ENCODE data around the gene CCM2.

CCM2 gene

GRCh38 chr7:44977959-44978335, 22.1 kb upstream of the CCM2 start:
- no peaks in the 10 kb centered on the region for H3K27me3 ChIP-seq (ENCODE audit: insufficient read depth, low read length)
- no peaks in the 10 kb centered on the region for H3K79me2 ChIP-seq (ENCODE audit: control insufficient read depth, insufficient read depth, low read length, poor library complexity)
- H3K18ac ChIP-seq (ENCODE audit: low read length), result no peak overlapping the region
- no CpG with 5 or more reads among the region's 6 CpGs for WGBS (ENCODE audit: extremely low coverage, insufficient coverage, insufficient read length)
- H4K8ac ChIP-seq (ENCODE audit: low read depth, low read length), result no peak overlapping the region
- no peak overlapping the region for H4K91ac ChIP-seq (ENCODE audit: low read depth, low read length)
- H3K36me3 ChIP-seq (ENCODE audit: control insufficient read depth in 1 of 2, insufficient read depth in 2 of 2, low read length in 2 of 2), result peaks cover 10 to 13% of the 10 kb centered on the region in 2 experiments
- no peak overlapping the region for H3K4me2 ChIP-seq (ENCODE audit: low read length)
- no peak overlapping the region for H2BK120ac ChIP-seq (ENCODE audit: insufficient read depth, low read length, poor library complexity)
- no peak overlapping the region for H2BK5ac ChIP-seq (ENCODE audit: low read depth, low read length, poor library complexity)
- no peak overlapping the region for H3K9ac ChIP-seq (ENCODE audit: low read length)
- H3K27ac ChIP-seq (ENCODE audit: low read depth, low read length), result no peak overlapping the region
- no peak overlapping the region for H2AK5ac ChIP-seq (ENCODE audit: low read length)
- H2BK12ac ChIP-seq (ENCODE audit: low read length), result no peak overlapping the region
- no peaks in the 10 kb centered on the region for H3K79me1 ChIP-seq (ENCODE audit: low read length)
- no peak overlapping the region for H3K14ac ChIP-seq (ENCODE audit: low read length)
- no peak overlapping the region for H4K12ac ChIP-seq (ENCODE audit: low read depth, low read length)
- H3K4me3 ChIP-seq (ENCODE audit: low read depth, low read length), result no peak overlapping the region
- no peaks in the 10 kb centered on the region for H3K9me3 ChIP-seq (ENCODE audit: insufficient read depth, low read depth, low read length)
- no peak overlapping the region for H3K23ac ChIP-seq (ENCODE audit: low read length)
- peaks cover 2 to 7% of the 10 kb centered on the region in 2 experiments for H3K4me1 ChIP-seq (ENCODE audit: control insufficient read depth in 1 of 2, insufficient read depth in 2 of 2, low read length in 2 of 2)
- DNase-seq, result no peak
- no peak overlapping the region for H3K4ac ChIP-seq (ENCODE audit: low read depth, low read length)
- no peak overlapping the region for H2AFZ ChIP-seq (ENCODE audit: insufficient read depth, low read length, poor library complexity)

GRCh38 chr7:44978511-44979366, 21.3 kb upstream of the CCM2 start, which contains the start of gene MYO1G:
Gene MYO1G (minus strand): TSS chr7:44979015. CDS start chr7:44978961, 54 bp downstream.
- H2AFZ ChIP-seq (ENCODE audit: insufficient read depth, low read length, poor library complexity), result no peak within 1 kb of the TSS
- no peaks in the 10 kb centered on the region for H3K27me3 ChIP-seq (ENCODE audit: insufficient read depth, low read length)
- H3K4me3 ChIP-seq (ENCODE audit: low read depth, low read length), result no peak within 1 kb of the TSS
- no peak within 1 kb of the TSS for H3K23ac ChIP-seq (ENCODE audit: low read length)
- H2BK5ac ChIP-seq (ENCODE audit: low read depth, low read length, poor library complexity), result no peak within 1 kb of the TSS
- H4K12ac ChIP-seq (ENCODE audit: low read depth, low read length), result no peak within 1 kb of the TSS
- no CpG with 5 or more reads among the region's 24 CpGs for WGBS (ENCODE audit: extremely low coverage, insufficient coverage, insufficient read length)
- no peaks in the 10 kb centered on the region for H3K79me1 ChIP-seq (ENCODE audit: low read length)
- H3K27ac ChIP-seq (ENCODE audit: low read depth, low read length), result no peak within 1 kb of the TSS
- no peaks in the 10 kb centered on the region for H3K9me3 ChIP-seq (ENCODE audit: insufficient read depth, low read depth, low read length)
- no peak within 1 kb of the TSS for H3K4me2 ChIP-seq (ENCODE audit: low read length)
- H3K14ac ChIP-seq (ENCODE audit: low read length), result no peak within 1 kb of the TSS
- H2AK5ac ChIP-seq (ENCODE audit: low read length), result peak within 1 kb of the TSS; percentile 29
- no peak within 1 kb of the TSS for H4K8ac ChIP-seq (ENCODE audit: low read depth, low read length)
- no peak within 1 kb of the TSS for H2BK120ac ChIP-seq (ENCODE audit: insufficient read depth, low read length, poor library complexity)
- peaks cover 2 to 7% of the 10 kb centered on the region in 2 experiments for H3K4me1 ChIP-seq (ENCODE audit: control insufficient read depth in 1 of 2, insufficient read depth in 2 of 2, low read length in 2 of 2)
- no peak within 1 kb of the TSS for H4K91ac ChIP-seq (ENCODE audit: low read depth, low read length)
- H3K36me3 ChIP-seq (ENCODE audit: control insufficient read depth in 1 of 2, insufficient read depth in 2 of 2, low read length in 2 of 2), result peaks cover 16 to 21% of the 10 kb centered on the region in 2 experiments
- H3K18ac ChIP-seq (ENCODE audit: low read length), result no peak within 1 kb of the TSS
- no peak within 1 kb of the TSS for H3K9ac ChIP-seq (ENCODE audit: low read length)
- H2BK12ac ChIP-seq (ENCODE audit: low read length), result no peak within 1 kb of the TSS
- DNase-seq, result no peak
- H3K4ac ChIP-seq (ENCODE audit: low read depth, low read length), result no peak within 1 kb of the TSS
- H3K79me2 ChIP-seq (ENCODE audit: control insufficient read depth, insufficient read depth, low read length, poor library complexity), result no peaks in the 10 kb centered on the region

GRCh38 chr7:44979481-44980392, 20.3 kb upstream of the CCM2 start:
- H3K4me3 ChIP-seq (ENCODE audit: low read depth, low read length), result no peak overlapping the region
- no peak overlapping the region for H2BK12ac ChIP-seq (ENCODE audit: low read length)
- no peak overlapping the region for H3K18ac ChIP-seq (ENCODE audit: low read length)
- no peak overlapping the region for H3K9ac ChIP-seq (ENCODE audit: low read length)
- no peak overlapping the region for H3K4me2 ChIP-seq (ENCODE audit: low read length)
- H3K4ac ChIP-seq (ENCODE audit: low read depth, low read length), result no peak overlapping the region
- no peaks in the 10 kb centered on the region for H3K79me1 ChIP-seq (ENCODE audit: low read length)
- no peaks in the 10 kb centered on the region for H3K79me2 ChIP-seq (ENCODE audit: control insufficient read depth, insufficient read depth, low read length, poor library complexity)
- no peaks in the 10 kb centered on the region for H3K9me3 ChIP-seq (ENCODE audit: insufficient read depth, low read depth, low read length)
- no peak overlapping the region for H2AK5ac ChIP-seq (ENCODE audit: low read length)
- no peak overlapping the region for H3K23ac ChIP-seq (ENCODE audit: low read length)
- no peak overlapping the region for H4K8ac ChIP-seq (ENCODE audit: low read depth, low read length)
- no peaks in the 10 kb centered on the region for H3K27me3 ChIP-seq (ENCODE audit: insufficient read depth, low read length)
- WGBS (ENCODE audit: extremely low coverage, insufficient coverage, insufficient read length), result no CpG with 5 or more reads among the region's 8 CpGs
- H3K27ac ChIP-seq (ENCODE audit: low read depth, low read length), result no peak overlapping the region
- H4K12ac ChIP-seq (ENCODE audit: low read depth, low read length), result no peak overlapping the region
- H2BK5ac ChIP-seq (ENCODE audit: low read depth, low read length, poor library complexity), result no peak overlapping the region
- no peak overlapping the region for H2BK120ac ChIP-seq (ENCODE audit: insufficient read depth, low read length, poor library complexity)
- H2AFZ ChIP-seq (ENCODE audit: insufficient read depth, low read length, poor library complexity), result no peak overlapping the region
- peaks cover 5 to 7% of the 10 kb centered on the region in 2 experiments for H3K4me1 ChIP-seq (ENCODE audit: control insufficient read depth in 1 of 2, insufficient read depth in 2 of 2, low read length in 2 of 2)
- H3K36me3 ChIP-seq (ENCODE audit: control insufficient read depth in 1 of 2, insufficient read depth in 2 of 2, low read length in 2 of 2), result peaks cover 24 to 31% of the 10 kb centered on the region in 2 experiments
- no peak overlapping the region for H3K14ac ChIP-seq (ENCODE audit: low read length)
- DNase-seq, result no peak
- no peak overlapping the region for H4K91ac ChIP-seq (ENCODE audit: low read depth, low read length)

GRCh38 chr7:44980393-44981034, 19.5 kb upstream of the CCM2 start:
- Histone ChIP-seq H3K4me2 (ENCODE audit: low read length) (no peak overlapping the region), H2BK5ac (ENCODE audit: low read depth, low read length, poor library complexity) (no peak overlapping the region), H2BK120ac (ENCODE audit: insufficient read depth, low read length, poor library complexity) (no peak overlapping the region), H4K91ac (ENCODE audit: low read depth, low read length) (no peak overlapping the region), H2BK12ac (ENCODE audit: low read length) (no peak overlapping the region), H3K79me1 (ENCODE audit: low read length) (no peaks in the 10 kb centered on the region), H3K4ac (ENCODE audit: low read depth, low read length) (no peak overlapping the region), H3K9ac (ENCODE audit: low read length) (no peak overlapping the region), H3K4me3 (ENCODE audit: low read depth, low read length) (no peak overlapping the region), H2AK5ac (ENCODE audit: low read length) (no peak overlapping the region), H3K79me2 (ENCODE audit: control insufficient read depth, insufficient read depth, low read length, poor library complexity) (peaks cover 2% of the 10 kb centered on the region), H3K23ac (ENCODE audit: low read length) (no peak overlapping the region), H3K18ac (ENCODE audit: low read length) (no peak overlapping the region), H3K36me3 (ENCODE audit: control insufficient read depth in 1 of 2, insufficient read depth in 2 of 2, low read length in 2 of 2) (peaks cover 28 to 37% of the 10 kb centered on the region in 2 experiments), H3K9me3 (ENCODE audit: insufficient read depth, low read depth, low read length) (no peaks in the 10 kb centered on the region), H3K14ac (ENCODE audit: low read length) (no peak overlapping the region), H3K27me3 (ENCODE audit: insufficient read depth, low read length) (no peaks in the 10 kb centered on the region), H2AFZ (ENCODE audit: insufficient read depth, low read length, poor library complexity) (no peak overlapping the region), H4K12ac (ENCODE audit: low read depth, low read length) (no peak overlapping the region), H3K27ac (ENCODE audit: low read depth, low read length) (no peak overlapping the region), H4K8ac (ENCODE audit: low read depth, low read length) (no peak overlapping the region), H3K4me1 (ENCODE audit: control insufficient read depth in 1 of 2, insufficient read depth in 2 of 2, low read length in 2 of 2) (peaks cover 5 to 12% of the 10 kb centered on the region in 2 experiments)
- peak; percentile 53 to 55 for DNase-seq
- WGBS (ENCODE audit: extremely low coverage, insufficient coverage, insufficient read length), result no CpG with 5 or more reads among the region's 8 CpGs

All from trophoblast cell (in vitro differentiated cells and primary cell).